Activated CD4-positive, alpha-beta T cell treated with anti-CD3 and anti-CD28 coated beads, Interleukin-2, amount 10 ng/mL, durations not matched to agents 24 days and 14 days (primary cell): Measurements from ENCODE around the gene SLC25A36. TPM values are rescaled to one million over a fixed set of nuclear protein-coding genes. Genes with fewer than 3 reads are reported as not detected.
"Not testable (repeated sequence)": the region's sequence is repeated elsewhere in the genome, so short reads cannot be mapped to it uniquely, and the experiment has no call there.

Experiments used
- DNase-seq: peaks from one replicate; pipeline ENCODE4 v3.0.0; 2022
- H3K27ac Mint-ChIP-seq: one replicate; pipeline ENCODE4 v1.8.0; 2022; ENCODE audit warnings: mild to moderate bottlenecking, mixed read lengths
- H3K27me3 Mint-ChIP-seq: one replicate; pipeline ENCODE4 v1.8.0; 2022; ENCODE audit warnings: mixed read lengths
- H3K36me3 Mint-ChIP-seq: one replicate; pipeline ENCODE4 v1.8.0; 2022; ENCODE audit warnings: low read depth, mild to moderate bottlenecking, mixed read lengths
- H3K4me1 Mint-ChIP-seq: one replicate; pipeline ENCODE4 v1.8.0; 2021; ENCODE audit warnings: mixed read lengths
- H3K4me3 Mint-ChIP-seq: one replicate; pipeline ENCODE4 v1.8.0; 2022; ENCODE audit warnings: mild to moderate bottlenecking, moderate library complexity, mixed read lengths
- H3K9me3 Mint-ChIP-seq: one replicate; pipeline ENCODE4 v1.8.0; 2021; ENCODE audit warnings: mixed read lengths
- intact Hi-C: fragments of 100-400 bp; cut with micrococcal nuclease; formaldehyde crosslinking; loops from one replicate; pipeline ENCODE4 v1.15.1; 2023
- total RNA-seq: library from RNA; stranded (reverse); gene quantifications from 2 replicates; pipeline ENCODE4 v1.2.3, GENCODE V29; 2022

SLC25A36 gene
- total RNA-seq, 1 donor from 2014 or later, result 56.3 TPM

DNA sequence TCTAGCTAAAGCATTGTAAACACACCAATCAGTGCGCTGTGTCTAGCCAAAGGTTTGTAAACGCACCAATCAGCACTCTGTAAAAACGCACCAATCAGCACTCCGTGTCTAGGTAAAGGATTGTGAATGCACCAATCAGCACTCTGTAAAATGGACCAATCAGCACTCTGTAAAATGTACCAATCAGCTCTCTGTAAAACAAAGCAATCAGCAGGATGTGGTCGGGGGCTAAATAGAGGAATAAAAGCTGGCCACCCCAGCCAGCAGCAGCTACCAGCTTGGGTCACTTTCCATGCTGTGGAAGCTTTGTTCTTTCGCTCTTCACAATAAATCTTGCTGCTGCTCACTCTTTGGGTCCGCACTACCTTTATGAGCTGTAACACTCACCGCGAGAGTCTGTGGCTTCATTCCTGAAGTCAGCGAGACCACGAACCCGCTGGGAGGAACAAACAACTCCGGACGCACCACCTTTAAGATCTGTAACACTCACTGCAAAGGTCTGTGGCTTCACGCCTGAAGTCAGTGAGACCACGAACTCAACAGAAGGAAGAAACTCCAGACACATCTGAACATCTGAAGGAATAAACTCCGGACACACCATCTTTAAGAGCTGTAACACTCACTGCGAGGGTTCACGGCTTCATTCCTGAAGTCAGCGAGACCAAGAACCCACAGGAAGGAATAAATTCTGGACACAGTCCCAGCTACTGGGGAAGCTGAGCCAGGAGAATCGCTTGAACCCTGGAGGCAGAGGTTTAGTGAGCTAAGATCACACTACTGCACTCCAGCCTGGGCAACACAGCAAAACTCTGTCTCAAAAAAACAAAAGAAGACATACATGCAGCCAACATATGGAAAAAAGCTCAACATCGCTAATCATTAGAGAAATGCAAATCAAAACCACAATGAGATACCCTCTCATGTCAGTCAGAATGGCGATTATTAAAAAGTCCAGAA lies 76.0 kb downstream of the SLC25A36 start:
- Mint-ChIP-seq H3K27ac (peak overlapping the region; percentile 38), H3K4me1 (peaks cover 19% of the 10 kb centered on the region), H3K4me3 (peak overlapping the region; percentile 57)
- not testable (repeated sequence) for H3K36me3 Mint-ChIP-seq, H3K27me3 Mint-ChIP-seq, H3K9me3 Mint-ChIP-seq
- intact Hi-C loops, result loop anchor here (5.0 kb wide), 1 partner anchor 75 kb away; the partner anchor contains the start of gene SLC25A36
- peak; percentile 82 for DNase-seq

DNA sequence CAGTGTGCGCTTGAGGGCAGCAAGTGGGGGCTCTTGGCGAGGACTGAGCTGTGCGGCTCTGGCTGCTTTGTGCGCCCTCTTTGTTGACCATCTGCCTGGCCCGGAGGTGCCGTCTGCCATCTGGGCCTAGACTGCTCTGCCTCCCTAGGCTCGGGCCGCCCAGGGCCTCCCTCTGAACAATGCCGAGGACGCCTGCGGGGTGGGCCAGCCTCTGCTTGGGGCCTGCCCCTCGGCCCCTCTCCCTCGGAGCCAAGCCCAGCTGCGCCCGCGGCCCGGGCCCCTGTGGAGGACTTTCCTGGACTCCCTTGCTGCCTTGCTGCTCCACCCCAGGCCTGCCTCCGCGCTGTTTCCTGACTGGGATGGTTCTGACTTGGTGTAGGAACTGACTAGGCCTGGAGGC lies 77.6 kb downstream of the SLC25A36 start:
- DNase-seq, result no peak
- intact Hi-C loops, result loop anchor here (5.0 kb wide), 1 partner anchor 77 kb away; the partner anchor contains the start of gene SLC25A36
- H3K4me1 Mint-ChIP-seq, result peaks cover 19% of the 10 kb centered on the region
- H3K36me3 Mint-ChIP-seq, result no peaks in the 10 kb centered on the region
- H3K27me3 Mint-ChIP-seq, result peaks cover 15% of the 10 kb centered on the region
- H3K4me3 Mint-ChIP-seq, result no peak overlapping the region
- H3K27ac Mint-ChIP-seq, result no peak overlapping the region
- H3K9me3 Mint-ChIP-seq, result no peaks in the 10 kb centered on the region

DNA sequence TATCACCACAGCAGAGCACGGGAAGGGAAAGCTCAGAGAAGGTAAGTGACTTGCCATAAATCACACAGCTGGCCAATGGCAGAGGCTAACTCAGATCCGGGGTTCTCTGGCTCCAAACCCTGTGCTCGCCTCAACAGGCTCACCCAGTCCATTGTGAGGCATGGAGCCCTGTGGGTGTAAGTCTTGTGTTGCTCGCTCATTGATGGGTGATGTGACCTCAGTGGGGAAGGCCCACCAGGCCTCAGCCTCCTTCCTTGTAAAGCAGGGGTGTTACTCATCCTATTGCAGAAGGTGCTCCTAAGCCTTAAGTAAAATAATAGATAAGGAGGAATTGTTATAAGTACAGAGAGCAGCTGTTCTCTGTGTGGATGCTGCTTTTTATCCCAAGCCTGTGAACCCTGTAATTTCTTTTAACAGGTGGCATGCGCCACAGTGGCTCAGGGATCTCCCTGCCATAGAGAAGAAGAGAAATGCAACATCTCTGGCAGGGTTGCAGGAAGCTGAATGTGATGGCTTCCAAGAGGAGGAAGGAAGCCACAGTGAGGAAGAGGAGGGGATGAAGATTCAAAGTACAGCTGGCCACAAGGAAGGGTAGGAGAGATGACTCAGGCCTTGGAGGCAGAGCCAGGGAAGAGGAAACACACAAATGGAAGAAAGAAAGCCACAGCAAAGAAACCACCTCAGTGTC lies 78.7 kb downstream of the SLC25A36 start:
- DNase-seq, result no peak
- Mint-ChIP-seq H3K36me3 (no peaks in the 10 kb centered on the region), H3K27me3 (peaks cover 17% of the 10 kb centered on the region), H3K4me1 (peaks cover 19% of the 10 kb centered on the region), H3K27ac (no peak overlapping the region), H3K9me3 (no peaks in the 10 kb centered on the region), H3K4me3 (no peak overlapping the region)
- intact Hi-C loops, result no loop called here

DNA sequence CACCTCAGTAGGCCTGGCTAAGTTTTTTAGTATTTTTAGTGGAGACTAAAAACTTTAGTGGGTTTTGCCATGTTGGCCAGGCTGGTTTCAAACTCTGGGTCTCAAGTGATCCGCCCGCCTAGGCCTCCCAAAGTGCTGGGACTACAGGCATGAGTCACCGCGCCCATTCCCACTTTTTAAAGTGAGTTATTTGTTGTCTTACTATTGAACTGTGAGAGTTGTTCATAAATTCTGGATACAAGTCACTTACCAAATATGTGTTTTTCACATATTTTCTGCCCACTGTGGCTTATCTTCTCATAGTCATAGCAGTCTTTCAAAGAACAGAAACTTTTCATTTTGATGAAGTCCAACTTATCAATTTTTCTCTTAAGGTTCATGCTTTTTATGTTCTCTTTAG lies 79.6 kb downstream of the SLC25A36 start:
- no peak for DNase-seq
- no peaks in the 10 kb centered on the region for H3K9me3 Mint-ChIP-seq
- H3K36me3 Mint-ChIP-seq, result no peaks in the 10 kb centered on the region
- H3K27me3 Mint-ChIP-seq, result peaks cover 18% of the 10 kb centered on the region
- intact Hi-C loops, result no loop called here
- H3K27ac Mint-ChIP-seq, result no peak overlapping the region
- no peak overlapping the region for H3K4me3 Mint-ChIP-seq
- peaks cover 19% of the 10 kb centered on the region for H3K4me1 Mint-ChIP-seq

Other genes starting within 250 kb of the SLC25A36 start
- gene SPSB4, start 109.5 kb downstream of the SLC25A36 start, total RNA-seq, result 0.07 TPM in 1 of 2 replicates, not detected in the other